ENCODE results near the gene NEK5.
A peak's percentile ranks its signal among the peaks of the same experiment; 100 is the strongest.

Gene NEK5

GRCh38 chr13:52006523-52007245 lies 122.2 kb downstream of the NEK5 start:
- no peak for DNase-seq

DNA sequence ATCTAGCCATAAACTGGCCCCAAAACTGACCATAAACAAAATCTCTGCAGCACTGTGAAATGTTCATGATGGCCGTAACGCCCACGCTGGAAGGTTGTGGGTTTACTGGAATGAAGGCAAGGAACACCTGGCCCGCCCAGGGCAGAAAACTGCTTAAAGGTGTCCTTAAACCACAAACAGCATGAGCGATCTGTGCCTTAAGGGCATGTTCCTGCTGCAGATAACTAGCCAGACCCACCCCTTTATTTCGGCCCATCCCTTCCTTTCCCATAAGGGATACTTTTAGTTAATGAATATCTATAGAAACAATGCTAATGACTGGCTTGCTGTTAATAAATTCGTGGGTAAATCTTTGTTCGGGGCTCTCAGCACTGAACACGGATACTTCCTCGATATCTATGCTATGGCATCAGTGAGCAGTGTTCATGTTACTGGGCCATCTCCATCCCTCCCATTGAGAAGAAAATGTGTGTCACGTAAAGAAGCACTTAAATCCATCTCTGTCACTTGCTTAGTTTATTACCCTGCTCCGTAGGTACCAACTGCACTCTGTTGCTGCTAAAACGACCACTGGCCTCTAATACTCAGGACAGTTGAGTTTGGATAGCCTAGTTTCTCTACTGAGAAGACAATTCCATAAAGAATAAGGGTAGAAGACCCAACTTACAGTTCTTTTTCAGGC lies 122.9 kb downstream of the NEK5 start:
- DNase-seq: no peak

GRCh38 chr13:52004511-52005170 lies 124.2 kb downstream of the NEK5 start:
- DNase-seq: no peak

DNA sequence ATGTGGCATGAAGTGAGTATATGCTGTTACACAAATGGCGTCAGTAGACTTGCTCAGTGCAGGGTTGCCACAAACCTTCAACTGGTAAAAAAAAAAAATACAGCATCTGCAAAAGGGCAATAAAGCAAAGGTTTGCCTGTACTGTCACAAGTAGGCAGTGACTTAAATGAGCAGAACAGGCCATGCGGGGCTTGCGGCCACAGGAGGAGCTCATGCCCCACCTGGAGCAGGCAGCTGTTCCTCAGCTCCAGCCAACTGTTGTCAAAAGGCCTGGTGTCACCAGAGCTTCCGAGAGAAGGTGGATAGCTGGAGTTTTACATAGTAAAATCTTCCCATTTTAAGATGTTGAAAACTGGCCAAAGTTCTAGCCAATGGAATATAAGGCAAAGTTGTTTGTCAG lies 125.3 kb downstream of the NEK5 start:
- no peak for DNase-seq

GRCh38 chr13:52002361-52002760 lies 126.5 kb downstream of the NEK5 start:
- no peak for DNase-seq

GRCh38 chr13:52001120-52001731 lies 127.6 kb downstream of the NEK5 start:
- DNase-seq: peak in 1 of 2 donors; percentile 48

- DNase-seq: no peak
Measured at GRCh38 chr13:51999921-52000320, 129.0 kb downstream of the NEK5 start.

- no peak for DNase-seq
Measured at GRCh38 chr13:51999510-51999911, 129.4 kb downstream of the NEK5 start.

GRCh38 chr13:51998723-51999509 lies 130.0 kb downstream of the NEK5 start:
- no peak for DNase-seq

DNA sequence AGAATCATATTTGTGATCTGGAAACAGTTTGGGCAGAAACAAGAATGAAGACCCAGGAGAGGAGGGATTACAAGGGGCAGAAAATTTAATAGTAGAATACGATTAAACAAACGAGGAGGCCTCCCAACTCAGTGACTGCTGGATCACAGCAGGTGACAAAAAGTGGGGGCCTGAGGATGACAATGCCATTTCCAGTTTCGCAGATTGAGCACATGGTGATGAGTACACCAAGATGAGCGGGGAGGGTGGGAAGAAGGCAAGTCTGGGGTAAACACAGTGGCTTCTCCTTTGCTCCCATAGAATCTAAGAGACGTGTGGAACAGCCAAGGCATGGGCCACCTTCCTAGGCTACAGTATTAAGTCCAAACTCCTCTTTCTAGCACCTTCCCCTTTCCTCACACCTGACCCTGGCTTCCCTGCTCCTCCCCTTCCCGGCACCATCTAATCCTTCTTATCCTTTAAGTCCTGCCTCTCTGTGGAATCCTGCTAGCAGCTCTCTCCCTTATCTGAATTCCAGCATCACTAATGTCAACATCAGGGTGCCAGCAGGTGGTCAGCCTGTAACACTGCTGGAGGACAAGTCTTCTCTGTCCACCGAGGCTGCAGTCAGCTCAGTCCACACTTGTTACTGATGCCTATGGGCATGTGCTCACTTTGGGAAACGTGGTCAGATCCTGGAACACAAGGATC lies 131.1 kb downstream of the NEK5 start:
- DNase-seq: no peak

- DNase-seq: no peak
Measured at GRCh38 chr13:51997186-51997585, 131.7 kb downstream of the NEK5 start.

- no peak for DNase-seq
Measured at GRCh38 chr13:51996641-51997040, 132.2 kb downstream of the NEK5 start.

GRCh38 chr13:51995677-51996551 lies 133.0 kb downstream of the NEK5 start:
- DNase-seq: peak; percentile 41 to 52

DNA sequence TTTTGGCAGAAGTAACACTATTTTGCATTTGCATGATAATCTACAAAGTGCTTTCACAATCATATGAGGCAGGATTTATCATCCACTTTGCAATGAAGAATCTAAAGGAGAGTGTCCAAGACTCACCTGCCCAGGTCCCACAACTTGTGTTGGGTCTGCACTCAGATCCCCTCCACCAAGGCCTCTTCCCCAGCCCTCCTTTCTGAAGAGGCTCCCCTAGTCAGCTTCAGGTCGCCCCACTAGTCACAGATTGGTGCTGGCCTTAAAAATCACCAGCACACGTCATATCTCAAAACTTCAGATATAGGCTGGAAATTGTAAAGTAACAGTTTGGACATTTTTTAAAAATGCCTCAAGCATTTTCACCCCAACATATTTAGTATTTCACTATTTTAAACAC lies 135.2 kb downstream of the NEK5 start:
- no peak for DNase-seq

GRCh38 chr13:51988988-51989618 lies 139.8 kb downstream of the NEK5 start:
- DNase-seq: no peak

Measured in hippocampal formation (tissue), 2 donors.